Uterus (tissue), 2 donors: ENCODE measurements around the gene FHIT.

ENCODE experiments used
- POLR2A ChIP-seq, 2 donors: fragments of 450-650 bp; IDR thresholded peaks; one replicate each; pipeline ENCODE4 v1.6.1; 2016; ENCODE audit warnings: antibody characterized with exemption in 2 of 2, mild to moderate bottlenecking in 1 of 2, moderate library complexity in 1 of 2
- TF ChIP-seq, protein P1 (sequence below), 4 experiments: fragments of 200-600 bp in 2 of 4; fragments of 450-650 bp in 2 of 4; sonication (generic) in 2 of 4; IDR thresholded peaks; one replicate each; pipeline ENCODE4 v1.5.1; 2016 to 2019; ENCODE audit warnings: antibody characterized with exemption in 4 of 4, mild to moderate bottlenecking in 2 of 4, moderate library complexity in 1 of 4

DNA sequence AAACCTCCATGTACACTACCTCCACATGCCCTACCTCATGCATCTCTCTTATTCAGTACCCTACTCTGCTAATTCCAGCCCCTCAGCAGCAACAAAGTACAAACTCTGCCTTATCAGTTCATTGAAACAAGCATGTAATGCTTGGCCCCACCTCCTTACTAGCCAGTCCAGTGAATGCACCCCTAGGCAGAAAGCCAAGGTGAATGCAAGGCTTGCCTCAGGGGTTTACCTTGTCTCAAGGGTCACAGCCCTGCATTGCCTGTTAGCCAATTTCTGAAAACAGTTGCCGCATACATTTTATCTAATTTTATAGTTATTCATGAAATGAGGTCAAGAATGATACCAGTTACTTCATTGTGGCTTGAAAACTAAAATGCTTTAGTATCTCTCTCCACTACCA, 576.4 kb downstream of the FHIT start:
- TF ChIP-seq, protein P1, sequence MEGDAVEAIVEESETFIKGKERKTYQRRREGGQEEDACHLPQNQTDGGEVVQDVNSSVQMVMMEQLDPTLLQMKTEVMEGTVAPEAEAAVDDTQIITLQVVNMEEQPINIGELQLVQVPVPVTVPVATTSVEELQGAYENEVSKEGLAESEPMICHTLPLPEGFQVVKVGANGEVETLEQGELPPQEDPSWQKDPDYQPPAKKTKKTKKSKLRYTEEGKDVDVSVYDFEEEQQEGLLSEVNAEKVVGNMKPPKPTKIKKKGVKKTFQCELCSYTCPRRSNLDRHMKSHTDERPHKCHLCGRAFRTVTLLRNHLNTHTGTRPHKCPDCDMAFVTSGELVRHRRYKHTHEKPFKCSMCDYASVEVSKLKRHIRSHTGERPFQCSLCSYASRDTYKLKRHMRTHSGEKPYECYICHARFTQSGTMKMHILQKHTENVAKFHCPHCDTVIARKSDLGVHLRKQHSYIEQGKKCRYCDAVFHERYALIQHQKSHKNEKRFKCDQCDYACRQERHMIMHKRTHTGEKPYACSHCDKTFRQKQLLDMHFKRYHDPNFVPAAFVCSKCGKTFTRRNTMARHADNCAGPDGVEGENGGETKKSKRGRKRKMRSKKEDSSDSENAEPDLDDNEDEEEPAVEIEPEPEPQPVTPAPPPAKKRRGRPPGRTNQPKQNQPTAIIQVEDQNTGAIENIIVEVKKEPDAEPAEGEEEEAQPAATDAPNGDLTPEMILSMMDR (IDR thresholded peaks at IDR 0.05), result no peak
- no peak for TF ChIP-seq POLR2A (IDR thresholded peaks at IDR 0.05)
